AG04450 (cell line): Measurements from ENCODE around the gene TMEM86A. TPM values are rescaled to one million over a fixed set of nuclear protein-coding genes. Genes with fewer than 3 reads are reported as not detected.
"Not testable (repeated sequence)": the region's sequence is repeated elsewhere in the genome, so short reads cannot be mapped to it uniquely, and the experiment has no call there.

ENCODE experiments used
- CTCF ChIA-PET: fragments of 300-600, 350-600 bp; formaldehyde crosslinking; extraction: SDS; loops from one replicate; lab custom pipeline; 2022; ENCODE audit warnings: antibody characterized with exemption, inconsistent platforms; lab: Charles Lee
- POLR2A ChIA-PET: fragments of 350-600 bp; formaldehyde crosslinking; extraction: SDS; loops from one replicate; lab custom pipeline; 2021; ENCODE audit warnings: antibody characterized with exemption, inconsistent platforms; lab: Yijun Ruan, JAX
- DNase-seq: peaks from one replicate; pipeline ENCODE4 v3.0.0-alpha.2; 2011; ENCODE audit warnings: low read depth, low spot score
- H3K27ac ChIP-seq: one replicate; pipeline ENCODE4 v1.5.1; 2012; ENCODE audit warnings: low read depth, low read length, control low read depth
- H3K27me3 ChIP-seq: one replicate; pipeline ENCODE4 v1.6.0; 2012; ENCODE audit warnings: low read length; ENCODE audit not compliant: control insufficient read depth, insufficient read depth
- H3K4me3 ChIP-seq: 2 replicates; pipeline ENCODE4 v1.5.1; 2011; ENCODE audit warnings: mild to moderate bottlenecking, low read depth, low read length, control low read depth
- H3K9me3 ChIP-seq: 2 replicates; pipeline ENCODE4 v1.5.1; 2012; ENCODE audit warnings: low read length; ENCODE audit not compliant: control insufficient read depth, insufficient read depth
- polyA minus RNA-seq: library from RNA; depleted of rRNA, polyadenylated mRNA; stranded (reverse); fragments of >200 nt; gene quantifications from 2 replicates; pipeline ENCODE4 v1.2.3, GENCODE V29; 2011; rRNA and poly(A)+ RNA removed
- polyA plus RNA-seq: library from polyadenylated mRNA; depleted of rRNA; stranded (reverse); fragments of >200 nt; gene quantifications from 2 replicates; pipeline ENCODE4 v1.2.3, GENCODE V29; 2011; rRNA removed
- TF ChIP-seq, protein P1 (sequence below): IDR thresholded peaks from 2 replicates; pipeline ENCODE4 v1.5.1; 2011; ENCODE audit warnings: low read depth, low read length, control low read depth, inconsistent platforms

Gene TMEM86A
- 0.36 and 0.47 TPM in 2 replicates for polyA plus RNA-seq
- 0.92 and 2.3 TPM in 2 replicates for polyA minus RNA-seq

DNA sequence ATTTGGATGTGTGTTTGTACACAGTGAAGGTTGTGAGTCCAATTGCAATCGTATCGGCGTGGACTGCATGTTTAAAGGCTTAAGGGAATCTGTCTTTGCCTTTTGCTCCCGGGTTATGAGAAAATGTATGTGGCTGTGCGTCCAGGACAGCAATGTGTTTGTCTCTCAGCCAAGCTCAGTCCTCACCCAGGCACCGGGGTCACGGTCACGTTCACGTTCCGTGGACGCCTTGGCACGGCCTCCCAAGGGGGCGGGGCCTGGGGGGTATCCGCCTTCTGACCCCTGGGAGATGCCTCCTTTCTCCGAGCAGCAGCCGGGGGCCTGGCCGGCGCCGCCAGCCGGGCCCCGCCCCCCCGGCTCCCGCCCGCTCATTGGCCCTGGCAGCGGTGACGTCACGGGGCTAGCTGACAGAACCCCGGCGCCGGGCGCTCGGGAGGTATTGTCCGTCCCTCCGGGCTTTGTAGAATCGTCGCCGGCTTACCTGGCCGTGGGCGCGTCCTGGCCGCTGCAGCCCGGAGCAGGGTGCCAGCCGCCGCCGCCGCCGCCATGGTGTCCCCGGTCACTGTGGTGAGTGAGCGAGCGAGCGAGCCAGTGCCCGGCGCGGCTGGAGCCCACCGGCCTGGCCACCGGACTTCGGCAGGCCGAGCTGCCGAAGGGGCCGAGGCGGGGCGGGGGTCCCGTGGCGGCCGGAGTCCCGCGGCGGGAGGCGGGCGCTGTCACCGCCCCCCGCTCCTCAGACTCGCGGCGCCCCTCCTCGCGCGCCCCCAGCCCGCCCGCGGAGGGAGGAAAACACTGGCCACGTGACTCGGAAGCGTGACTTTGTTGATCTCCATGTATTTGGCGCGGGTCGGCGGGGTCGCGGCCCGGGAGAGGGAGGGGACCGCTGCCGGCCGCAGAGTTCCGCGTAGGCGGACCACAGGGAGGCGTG, at the start of gene TMEM86A:
Gene TMEM86A (plus strand): TSS at position 439 of the 928 bp plus-strand sequence. CDS start 108 bp downstream, at position 547.
- POLR2A ChIA-PET: interaction anchor here (1.0 kb wide), 1 partner anchor 64 kb away, joined by 5 read pairs; the partner anchor contains the start of gene SPTY2D1
- H3K27me3 ChIP-seq: peaks cover 17% of the 10 kb centered on the region
- no peak for DNase-seq
- H3K9me3 ChIP-seq: no peaks in the 10 kb centered on the region; the same call in 1 of the 2 replicates
- TF ChIP-seq, protein P1, sequence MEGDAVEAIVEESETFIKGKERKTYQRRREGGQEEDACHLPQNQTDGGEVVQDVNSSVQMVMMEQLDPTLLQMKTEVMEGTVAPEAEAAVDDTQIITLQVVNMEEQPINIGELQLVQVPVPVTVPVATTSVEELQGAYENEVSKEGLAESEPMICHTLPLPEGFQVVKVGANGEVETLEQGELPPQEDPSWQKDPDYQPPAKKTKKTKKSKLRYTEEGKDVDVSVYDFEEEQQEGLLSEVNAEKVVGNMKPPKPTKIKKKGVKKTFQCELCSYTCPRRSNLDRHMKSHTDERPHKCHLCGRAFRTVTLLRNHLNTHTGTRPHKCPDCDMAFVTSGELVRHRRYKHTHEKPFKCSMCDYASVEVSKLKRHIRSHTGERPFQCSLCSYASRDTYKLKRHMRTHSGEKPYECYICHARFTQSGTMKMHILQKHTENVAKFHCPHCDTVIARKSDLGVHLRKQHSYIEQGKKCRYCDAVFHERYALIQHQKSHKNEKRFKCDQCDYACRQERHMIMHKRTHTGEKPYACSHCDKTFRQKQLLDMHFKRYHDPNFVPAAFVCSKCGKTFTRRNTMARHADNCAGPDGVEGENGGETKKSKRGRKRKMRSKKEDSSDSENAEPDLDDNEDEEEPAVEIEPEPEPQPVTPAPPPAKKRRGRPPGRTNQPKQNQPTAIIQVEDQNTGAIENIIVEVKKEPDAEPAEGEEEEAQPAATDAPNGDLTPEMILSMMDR: no peak
- peak within 1 kb of the TSS; percentile 62 for H3K4me3 ChIP-seq
- CTCF ChIA-PET: interaction anchor here (0.6 to 2.6 kb wide), 3 partner anchors 24 to 520 kb away, joined by 3 to 13 read pairs (median 4); no protein-coding TSS in a partner anchor
- H3K27ac ChIP-seq: no peak within 1 kb of the TSS

DNA sequence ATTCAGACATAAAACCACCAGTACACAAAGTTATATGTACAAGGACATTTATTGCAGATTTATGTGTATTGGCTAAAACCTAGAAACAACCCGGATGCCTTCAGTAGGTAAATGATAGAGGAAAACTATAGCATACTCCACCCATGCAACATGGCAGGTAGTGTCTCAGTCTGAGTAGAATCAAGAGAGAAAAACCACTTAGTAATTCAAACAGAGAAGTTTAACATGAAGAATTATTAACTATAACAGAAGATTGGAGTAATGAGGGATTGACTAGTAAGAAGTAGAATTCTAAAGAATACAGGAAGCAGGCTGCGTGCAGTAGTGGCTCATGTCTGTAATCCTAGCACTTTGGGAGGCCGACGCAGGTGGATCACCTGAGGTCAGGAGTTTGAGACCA, 48.2 kb upstream of the TMEM86A start:
- H3K27me3 ChIP-seq: peaks cover 3% of the 10 kb centered on the region
- ChIA-PET CTCF (interaction anchor here (0.7 to 3.4 kb wide), 4 partner anchors 48 to 549 kb away, joined by 4 to 27 read pairs (median 4); no protein-coding TSS in a partner anchor), POLR2A (interaction anchor here (0.7 kb wide), 1 partner anchor 16 kb away, joined by 4 read pairs; no protein-coding TSS in a partner anchor)
- H3K9me3 ChIP-seq: no peaks in the 10 kb centered on the region
- TF ChIP-seq, protein P1: no peak
- no peak overlapping the region for H3K27ac ChIP-seq
- DNase-seq: no peak
- H3K4me3 ChIP-seq: no peak overlapping the region

GRCh38 chr11:18650859-18651557, 47.6 kb upstream of the TMEM86A start:
- Histone ChIP-seq H3K4me3 (no peak overlapping the region), H3K27ac (no peak overlapping the region), H3K9me3 (no peaks in the 10 kb centered on the region), H3K27me3 (peaks cover 3% of the 10 kb centered on the region)
- TF ChIP-seq, protein P1: peak; percentile 76
- DNase-seq: peak; percentile 42
- ChIA-PET CTCF (interaction anchor here (1.2 to 3.4 kb wide), 6 partner anchors 16 to 536 kb away, joined by 3 to 27 read pairs (median 4); no protein-coding TSS in a partner anchor), POLR2A (interaction anchor here (0.6 kb wide), 1 partner anchor 554 kb away, joined by 7 read pairs; no protein-coding TSS in a partner anchor)

GRCh38 chr11:18657673-18658072, 40.9 kb upstream of the TMEM86A start:
- TF ChIP-seq, protein P1: no peak
- no peak overlapping the region for H3K27ac ChIP-seq
- ChIA-PET POLR2A (no interaction called here), CTCF (no interaction called here)
- H3K4me3 ChIP-seq: no peak overlapping the region
- H3K27me3 ChIP-seq: no peaks in the 10 kb centered on the region
- peaks cover 7% of the 10 kb centered on the region for H3K9me3 ChIP-seq
- DNase-seq: no peak

DNA sequence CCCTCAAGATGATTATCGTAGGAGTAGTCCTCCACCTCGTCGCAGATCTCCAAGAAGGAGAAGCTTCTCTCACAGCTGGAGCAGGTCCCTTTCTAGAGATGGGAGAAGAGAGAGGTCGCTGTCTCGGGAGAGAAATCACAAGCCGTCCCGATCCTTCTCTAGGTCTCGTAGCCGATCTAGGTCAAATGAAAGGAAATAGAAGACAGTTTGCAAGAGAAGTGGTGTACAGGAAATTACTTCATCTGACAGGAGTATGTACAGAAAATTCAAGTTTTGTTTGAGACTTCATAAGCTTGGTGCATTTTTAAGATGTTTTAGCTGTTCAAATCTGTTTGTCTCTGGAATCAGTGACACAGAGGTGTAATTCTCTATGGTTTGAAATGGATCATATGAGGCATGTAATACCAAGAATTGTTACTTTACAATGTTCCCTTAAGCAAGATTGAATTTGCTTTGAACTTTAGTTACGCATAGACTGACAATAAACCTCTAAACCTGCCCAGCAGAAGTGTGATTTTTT, 33.2 kb upstream of the TMEM86A start:
- H3K27ac ChIP-seq, POLR2A ChIA-PET, H3K27me3 ChIP-seq, H3K4me3 ChIP-seq, H3K9me3 ChIP-seq, DNase-seq: not testable (repeated sequence)
- CTCF ChIA-PET: interaction anchor here (0.6 kb wide), 1 partner anchor 13 kb away, joined by 4 read pairs; no protein-coding TSS in a partner anchor
